ENCODE measurements around the gene RAB40A.

RAB40A gene

GRCh38 chrX:103488332-103488731, 31.0 kb downstream of the RAB40A start:
- Histone ChIP-seq H3K27ac (replicated peaks) (no peak overlapping the region), H3K27me3 (ENCODE audit: insufficient read depth, poor library complexity, severe bottlenecking) (no peaks in the 10 kb centered on the region), H3K4me3 (replicated peaks; ENCODE audit: insufficient read depth, low read length) (no peak overlapping the region)
- TF ChIP-seq GABPA (IDR thresholded peaks at IDR 0.05; ENCODE audit: low read depth) (no peak), REST (IDR thresholded peaks at IDR 0.05; ENCODE audit: insufficient replicate concordance, low read depth) (no peak), POLR2AphosphoS5 (IDR thresholded peaks at IDR 0.05; ENCODE audit: low read depth) (no peak), CTCF (IDR thresholded peaks at IDR 0.05; ENCODE audit: insufficient read depth, low read length) (no peak), SPI1 (IDR thresholded peaks at IDR 0.05; ENCODE audit: borderline replicate concordance, low read depth) (no peak)
- no peak for DNase-seq (ENCODE audit: low read depth in 1 of 2, low spot score in 1 of 2)

DNA sequence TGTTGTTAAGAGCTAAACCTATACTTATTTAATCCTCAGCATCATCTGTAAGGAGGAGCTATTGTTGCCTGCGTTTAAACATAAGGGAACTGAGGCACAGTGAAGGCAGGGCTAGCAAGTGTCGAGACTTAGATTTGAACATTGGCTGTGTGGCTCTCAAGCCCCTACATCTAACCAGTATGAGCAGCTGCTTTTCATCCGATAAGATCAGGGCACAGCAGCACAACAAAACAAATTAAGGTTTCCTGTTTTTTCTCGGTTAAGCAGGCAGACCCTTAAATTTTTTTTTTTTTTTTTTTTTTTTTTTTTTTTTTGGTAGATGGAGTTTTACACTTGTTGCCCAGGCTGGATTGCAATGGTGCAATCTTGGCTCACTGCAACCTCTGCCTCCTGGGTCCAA, 35.6 kb downstream of the RAB40A start:
- Histone ChIP-seq H3K27ac (replicated peaks) (no peak overlapping the region), H3K27me3 (ENCODE audit: insufficient read depth, poor library complexity, severe bottlenecking) (no peaks in the 10 kb centered on the region), H3K4me3 (replicated peaks; ENCODE audit: insufficient read depth, low read length) (no peak overlapping the region)
- TF ChIP-seq SPI1 (IDR thresholded peaks at IDR 0.05; ENCODE audit: borderline replicate concordance, low read depth) (no peak), CTCF (IDR thresholded peaks at IDR 0.05; ENCODE audit: insufficient read depth, low read length) (no peak), REST (IDR thresholded peaks at IDR 0.05; ENCODE audit: insufficient replicate concordance, low read depth) (no peak), GABPA (IDR thresholded peaks at IDR 0.05; ENCODE audit: low read depth) (no peak), POLR2AphosphoS5 (IDR thresholded peaks at IDR 0.05; ENCODE audit: low read depth) (no peak)
- no peak for DNase-seq (ENCODE audit: low read depth in 1 of 2, low spot score in 1 of 2)

- H3K27me3 ChIP-seq (ENCODE audit: insufficient read depth, poor library complexity, severe bottlenecking) = peaks cover 2% of the 10 kb centered on the region
- no peak overlapping the region for H3K27ac ChIP-seq (replicated peaks)
- no peak for DNase-seq (ENCODE audit: low read depth in 1 of 2, low spot score in 1 of 2)
- TF ChIP-seq SPI1 (IDR thresholded peaks at IDR 0.05; ENCODE audit: borderline replicate concordance, low read depth) (no peak), GABPA (IDR thresholded peaks at IDR 0.05; ENCODE audit: low read depth) (no peak), REST (IDR thresholded peaks at IDR 0.05; ENCODE audit: insufficient replicate concordance, low read depth) (no peak), CTCF (IDR thresholded peaks at IDR 0.05; ENCODE audit: insufficient read depth, low read length) (no peak), POLR2AphosphoS5 (IDR thresholded peaks at IDR 0.05; ENCODE audit: low read depth) (no peak)
- H3K4me3 ChIP-seq (replicated peaks; ENCODE audit: insufficient read depth, low read length) = no peak overlapping the region
Measured at GRCh38 chrX:103480526-103480925, 38.8 kb downstream of the RAB40A start.
